GM12892 (cell line): ENCODE data around the gene MRPS18A.

Experiments used
- POLR2A ChIP-seq: IDR thresholded peaks from 2 replicates; pipeline ENCODE4 v1.6.1; 2011; ENCODE audit warnings: low read depth, low read length, control low read depth
- POLR2AphosphoS5 ChIP-seq: IDR thresholded peaks from 2 replicates; pipeline ENCODE4 v1.6.1; 2011; ENCODE audit warnings: low read depth, low read length, control low read depth

DNA sequence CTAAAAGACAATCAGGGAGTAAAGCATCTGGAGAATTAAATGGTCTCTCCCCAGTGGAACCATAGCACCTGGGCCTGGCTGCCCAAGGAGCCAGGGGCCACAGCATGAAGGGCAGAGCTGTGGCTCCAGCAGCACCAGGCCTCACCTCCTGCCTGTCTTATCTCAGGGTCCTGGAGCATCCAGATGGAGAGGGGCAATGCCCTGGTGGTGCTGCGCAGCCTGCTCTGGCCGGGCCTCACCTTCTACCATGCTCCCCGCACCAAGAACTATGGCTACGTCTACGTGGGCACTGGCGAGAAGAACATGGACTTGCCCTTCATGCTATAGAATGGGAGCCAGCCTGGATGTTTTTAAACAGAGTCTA is 17.0 kb downstream of the MRPS18A start:
- TF ChIP-seq POLR2AphosphoS5 (no peak; the same call in 1 of the 2 replicates), POLR2A (peak; percentile 10; the same call in 1 of the 2 replicates)
